ENCODE measurements around the gene ETV1.

ETV1 gene

GRCh38 chr7:13845601-13846000 lies 143.9 kb downstream of the ETV1 start:
- no peak for DNase-seq (ENCODE audit: extremely low spot score)
- ChIA-PET CTCF (no interaction called here), POLR2A (no interaction called here)

GRCh38 chr7:13844954-13845353 lies 144.5 kb downstream of the ETV1 start:
- DNase-seq (ENCODE audit: extremely low spot score) = no peak
- TF ChIP-seq, protein P1, sequence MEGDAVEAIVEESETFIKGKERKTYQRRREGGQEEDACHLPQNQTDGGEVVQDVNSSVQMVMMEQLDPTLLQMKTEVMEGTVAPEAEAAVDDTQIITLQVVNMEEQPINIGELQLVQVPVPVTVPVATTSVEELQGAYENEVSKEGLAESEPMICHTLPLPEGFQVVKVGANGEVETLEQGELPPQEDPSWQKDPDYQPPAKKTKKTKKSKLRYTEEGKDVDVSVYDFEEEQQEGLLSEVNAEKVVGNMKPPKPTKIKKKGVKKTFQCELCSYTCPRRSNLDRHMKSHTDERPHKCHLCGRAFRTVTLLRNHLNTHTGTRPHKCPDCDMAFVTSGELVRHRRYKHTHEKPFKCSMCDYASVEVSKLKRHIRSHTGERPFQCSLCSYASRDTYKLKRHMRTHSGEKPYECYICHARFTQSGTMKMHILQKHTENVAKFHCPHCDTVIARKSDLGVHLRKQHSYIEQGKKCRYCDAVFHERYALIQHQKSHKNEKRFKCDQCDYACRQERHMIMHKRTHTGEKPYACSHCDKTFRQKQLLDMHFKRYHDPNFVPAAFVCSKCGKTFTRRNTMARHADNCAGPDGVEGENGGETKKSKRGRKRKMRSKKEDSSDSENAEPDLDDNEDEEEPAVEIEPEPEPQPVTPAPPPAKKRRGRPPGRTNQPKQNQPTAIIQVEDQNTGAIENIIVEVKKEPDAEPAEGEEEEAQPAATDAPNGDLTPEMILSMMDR (IDR thresholded peaks at IDR 0.05; ENCODE audit: control extremely low read depth, extremely low read depth, low read depth, missing control alignments) = no peak
- ChIA-PET POLR2A (no interaction called here), CTCF (interaction anchor here (0.8 kb wide), 1 partner anchor 11 kb away, joined by 3 read pairs; no protein-coding TSS in a partner anchor)

More at GRCh38 chr7:13845601-13846000, 143.9 kb downstream of the ETV1 start:
- TF ChIP-seq, protein P1 (IDR thresholded peaks at IDR 0.05; ENCODE audit: control extremely low read depth, extremely low read depth, low read depth, missing control alignments) = no peak

- TF ChIP-seq, protein P1 (IDR thresholded peaks at IDR 0.05; ENCODE audit: control extremely low read depth, extremely low read depth, low read depth, missing control alignments) = no peak
Measured at GRCh38 chr7:13841284-13841683, 148.2 kb downstream of the ETV1 start.

More at GRCh38 chr7:13841284-13841683, 148.2 kb downstream of the ETV1 start:
- no peak for DNase-seq (ENCODE audit: extremely low spot score)
- ChIA-PET POLR2A (no interaction called here), CTCF (no interaction called here)
